Retinal pigment epithelial cell (primary cell): ENCODE measurements around the gene MUC5AC.
"Not testable (repeated sequence)": the region's sequence is repeated elsewhere in the genome, so short reads cannot be mapped to it uniquely, and the experiment has no call there.

Source experiments
- DNase-seq: peaks from one replicate; pipeline ENCODE4 v3.0.0-alpha.2; 2010; ENCODE audit warnings: low read depth
- H3K4me3 ChIP-seq: 2 replicates; pipeline ENCODE4 v1.5.1; 2011; ENCODE audit warnings: mild to moderate bottlenecking, low read length, control low read depth, moderate library complexity
- TF ChIP-seq, protein P1 (sequence below): conservative IDR thresholded peaks from 2 replicates; pipeline ENCODE4 v1.5.1; 2011; ENCODE audit warnings: low read depth, low read length, control low read depth, inconsistent platforms

Gene MUC5AC

GRCh38 chr11:1181420-1181819 lies 23.7 kb downstream of the MUC5AC start:
- no peak for DNase-seq
- H3K4me3 ChIP-seq: no peak overlapping the region
- TF ChIP-seq, protein P1, sequence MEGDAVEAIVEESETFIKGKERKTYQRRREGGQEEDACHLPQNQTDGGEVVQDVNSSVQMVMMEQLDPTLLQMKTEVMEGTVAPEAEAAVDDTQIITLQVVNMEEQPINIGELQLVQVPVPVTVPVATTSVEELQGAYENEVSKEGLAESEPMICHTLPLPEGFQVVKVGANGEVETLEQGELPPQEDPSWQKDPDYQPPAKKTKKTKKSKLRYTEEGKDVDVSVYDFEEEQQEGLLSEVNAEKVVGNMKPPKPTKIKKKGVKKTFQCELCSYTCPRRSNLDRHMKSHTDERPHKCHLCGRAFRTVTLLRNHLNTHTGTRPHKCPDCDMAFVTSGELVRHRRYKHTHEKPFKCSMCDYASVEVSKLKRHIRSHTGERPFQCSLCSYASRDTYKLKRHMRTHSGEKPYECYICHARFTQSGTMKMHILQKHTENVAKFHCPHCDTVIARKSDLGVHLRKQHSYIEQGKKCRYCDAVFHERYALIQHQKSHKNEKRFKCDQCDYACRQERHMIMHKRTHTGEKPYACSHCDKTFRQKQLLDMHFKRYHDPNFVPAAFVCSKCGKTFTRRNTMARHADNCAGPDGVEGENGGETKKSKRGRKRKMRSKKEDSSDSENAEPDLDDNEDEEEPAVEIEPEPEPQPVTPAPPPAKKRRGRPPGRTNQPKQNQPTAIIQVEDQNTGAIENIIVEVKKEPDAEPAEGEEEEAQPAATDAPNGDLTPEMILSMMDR: no peak

DNA sequence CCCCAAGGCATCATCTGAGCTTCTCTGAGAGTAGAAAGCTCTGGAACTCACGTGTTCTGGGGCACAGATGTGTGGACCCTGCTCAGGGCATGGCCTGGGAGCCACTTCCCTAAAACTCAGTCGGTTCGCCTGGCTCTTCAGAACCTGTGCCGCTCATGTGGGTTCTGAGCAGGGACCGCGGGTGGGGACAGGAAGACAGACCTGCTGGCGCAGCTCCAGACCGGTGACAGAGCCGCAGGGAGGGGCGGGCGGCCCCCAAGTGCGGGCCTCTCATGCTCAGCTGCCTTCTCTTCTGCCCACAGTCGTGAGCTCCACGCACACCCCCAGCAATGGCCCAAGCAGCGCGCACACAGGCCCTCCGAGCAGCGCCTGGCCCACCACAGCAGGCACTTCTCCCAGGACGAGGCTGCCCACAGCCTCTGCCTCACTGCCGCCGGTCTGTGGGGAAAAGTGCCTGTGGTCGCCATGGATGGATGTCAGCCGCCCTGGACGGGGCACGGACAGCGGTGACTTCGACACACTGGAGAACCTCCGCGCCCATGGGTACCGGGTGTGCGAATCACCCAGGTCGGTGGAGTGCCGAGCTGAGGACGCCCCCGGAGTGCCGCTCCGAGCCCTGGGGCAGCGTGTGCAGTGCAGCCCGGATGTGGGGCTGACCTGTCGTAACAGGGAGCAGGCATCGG lies 24.2 kb downstream of the MUC5AC start:
- DNase-seq: no peak
- TF ChIP-seq, protein P1: no peak
- H3K4me3 ChIP-seq: no peak overlapping the region

- not testable (repeated sequence) for H3K4me3 ChIP-seq, DNase-seq
Observed at GRCh38 chr11:1184139-1184538, 26.4 kb downstream of the MUC5AC start.

DNA sequence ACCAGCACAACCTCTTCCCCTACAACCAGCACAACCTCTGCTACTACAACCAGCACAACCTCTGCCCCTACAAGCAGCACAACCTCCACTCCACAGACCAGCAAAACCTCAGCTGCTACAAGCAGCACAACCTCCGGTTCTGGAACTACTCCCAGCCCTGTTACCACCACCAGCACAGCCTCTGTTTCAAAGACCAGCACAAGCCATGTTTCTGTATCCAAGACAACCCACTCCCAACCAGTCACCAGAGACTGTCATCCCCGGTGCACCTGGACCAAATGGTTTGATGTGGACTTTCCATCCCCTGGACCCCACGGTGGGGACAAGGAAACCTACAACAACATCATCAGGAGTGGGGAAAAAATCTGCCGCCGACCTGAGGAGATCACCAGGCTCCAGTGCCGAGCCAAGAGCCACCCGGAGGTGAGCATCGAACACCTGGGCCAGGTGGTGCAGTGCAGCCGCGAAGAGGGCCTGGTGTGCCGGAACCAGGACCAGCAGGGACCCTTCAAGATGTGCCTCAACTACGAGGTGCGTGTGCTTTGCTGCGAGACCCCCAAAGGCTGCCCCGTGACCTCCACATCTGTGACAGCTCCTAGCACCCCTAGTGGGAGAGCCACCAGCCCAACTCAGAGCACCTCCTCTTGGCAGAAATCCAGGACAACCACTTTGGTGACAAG lies 30.8 kb downstream of the MUC5AC start:
- not testable (repeated sequence) for H3K4me3 ChIP-seq, DNase-seq

GRCh38 chr11:1189816-1190215 lies 32.1 kb downstream of the MUC5AC start:
- H3K4me3 ChIP-seq, DNase-seq: not testable (repeated sequence)

DNA sequence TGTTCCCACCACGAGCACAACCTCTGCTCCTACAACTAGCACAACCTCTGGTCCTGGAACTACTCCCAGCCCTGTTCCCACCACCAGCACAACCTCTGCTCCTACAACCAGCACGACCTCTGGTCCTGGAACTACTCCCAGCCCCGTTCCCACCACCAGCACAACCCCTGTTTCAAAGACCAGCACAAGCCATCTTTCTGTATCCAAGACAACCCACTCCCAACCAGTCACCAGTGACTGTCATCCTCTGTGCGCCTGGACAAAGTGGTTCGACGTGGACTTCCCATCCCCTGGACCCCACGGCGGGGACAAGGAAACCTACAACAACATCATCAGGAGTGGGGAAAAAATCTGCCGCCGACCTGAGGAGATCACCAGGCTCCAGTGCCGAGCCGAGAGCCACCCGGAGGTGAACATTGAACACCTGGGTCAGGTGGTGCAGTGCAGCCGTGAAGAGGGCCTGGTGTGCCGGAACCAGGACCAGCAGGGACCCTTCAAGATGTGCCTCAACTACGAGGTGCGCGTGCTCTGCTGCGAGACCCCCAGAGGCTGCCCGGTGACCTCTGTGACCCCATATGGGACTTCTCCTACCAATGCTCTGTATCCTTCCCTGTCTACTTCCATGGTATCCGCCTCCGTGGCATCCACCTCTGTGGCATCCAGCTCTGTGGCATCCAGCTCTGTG lies 34.2 kb downstream of the MUC5AC start:
- not testable (repeated sequence) for DNase-seq

GRCh38 chr11:1192741-1193325 lies 35.1 kb downstream of the MUC5AC start:
- TF ChIP-seq, protein P1: no peak
- DNase-seq: no peak

More for the DNA sequence above, 34.2 kb downstream of the MUC5AC start:
- not testable (repeated sequence) for H3K4me3 ChIP-seq

DNA sequence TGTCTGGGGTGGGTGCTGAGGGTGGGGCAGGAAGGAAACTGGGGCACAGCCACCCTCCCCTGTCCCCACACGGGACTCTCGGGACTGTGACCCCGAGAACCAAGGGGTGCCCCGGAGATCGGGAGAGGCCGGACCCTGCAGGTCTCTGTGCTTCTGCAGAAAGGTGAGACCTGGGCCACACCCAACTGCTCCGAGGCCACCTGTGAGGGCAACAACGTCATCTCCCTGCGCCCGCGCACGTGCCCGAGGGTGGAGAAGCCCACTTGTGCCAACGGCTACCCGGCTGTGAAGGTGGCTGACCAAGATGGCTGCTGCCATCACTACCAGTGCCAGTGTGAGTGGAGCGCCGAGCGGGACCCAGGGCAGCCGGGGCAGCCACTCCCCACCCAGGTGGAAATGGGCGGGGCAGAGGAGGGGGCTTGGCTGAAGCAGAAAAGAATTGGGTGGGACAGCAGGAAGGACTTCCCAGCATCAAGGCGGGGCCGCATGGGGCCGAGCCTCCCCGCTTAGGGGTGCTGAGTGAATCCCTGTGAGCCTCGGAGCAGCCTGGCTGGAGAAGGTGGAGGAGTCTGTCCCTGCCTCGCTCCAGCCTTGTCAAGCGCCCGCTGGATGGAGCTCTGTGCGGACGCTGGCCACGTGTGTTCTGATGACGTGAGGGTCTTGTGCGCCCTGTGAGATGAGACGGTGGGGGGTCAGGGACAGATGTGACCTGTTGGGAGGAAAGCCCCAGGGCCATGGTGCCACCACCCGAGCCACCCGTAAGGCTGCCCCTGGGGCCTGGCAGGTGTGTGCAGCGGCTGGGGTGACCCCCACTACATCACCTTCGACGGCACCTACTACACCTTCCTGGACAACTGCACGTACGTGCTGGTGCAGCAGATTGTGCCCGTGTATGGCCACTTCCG lies 35.8 kb downstream of the MUC5AC start:
- TF ChIP-seq, protein P1: no peak
- no peak for DNase-seq
- H3K4me3 ChIP-seq: no peak overlapping the region

More at GRCh38 chr11:1192741-1193325, 35.1 kb downstream of the MUC5AC start:
- no peak overlapping the region for H3K4me3 ChIP-seq
